ENCODE results near the gene NDUFAF4.
"Not testable (repeated sequence)": the region's sequence is repeated elsewhere in the genome, so short reads cannot be mapped to it uniquely, and the experiment has no call there.

NDUFAF4 gene

DNA sequence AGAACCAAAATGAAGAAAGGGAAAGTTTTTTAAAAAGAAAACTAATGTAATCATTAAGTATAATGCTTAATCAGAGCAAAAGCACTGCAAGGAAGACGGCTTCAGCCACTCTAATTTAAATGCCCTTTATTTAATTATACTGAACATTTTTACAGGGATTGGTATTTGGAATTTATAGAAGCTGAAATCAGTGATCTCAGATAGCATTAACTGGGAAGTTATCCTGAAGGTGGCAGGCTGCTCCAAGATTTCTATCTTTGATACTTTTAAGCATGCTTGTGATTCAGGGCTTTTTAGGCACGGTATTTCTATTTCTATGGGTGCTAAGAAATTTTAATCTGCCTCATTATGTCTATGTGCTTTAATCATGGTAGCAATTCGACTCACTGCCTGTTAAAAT, 1.3 kb upstream of the NDUFAF4 start:
- no peak for DNase-seq (ENCODE audit: low read depth)

DNA sequence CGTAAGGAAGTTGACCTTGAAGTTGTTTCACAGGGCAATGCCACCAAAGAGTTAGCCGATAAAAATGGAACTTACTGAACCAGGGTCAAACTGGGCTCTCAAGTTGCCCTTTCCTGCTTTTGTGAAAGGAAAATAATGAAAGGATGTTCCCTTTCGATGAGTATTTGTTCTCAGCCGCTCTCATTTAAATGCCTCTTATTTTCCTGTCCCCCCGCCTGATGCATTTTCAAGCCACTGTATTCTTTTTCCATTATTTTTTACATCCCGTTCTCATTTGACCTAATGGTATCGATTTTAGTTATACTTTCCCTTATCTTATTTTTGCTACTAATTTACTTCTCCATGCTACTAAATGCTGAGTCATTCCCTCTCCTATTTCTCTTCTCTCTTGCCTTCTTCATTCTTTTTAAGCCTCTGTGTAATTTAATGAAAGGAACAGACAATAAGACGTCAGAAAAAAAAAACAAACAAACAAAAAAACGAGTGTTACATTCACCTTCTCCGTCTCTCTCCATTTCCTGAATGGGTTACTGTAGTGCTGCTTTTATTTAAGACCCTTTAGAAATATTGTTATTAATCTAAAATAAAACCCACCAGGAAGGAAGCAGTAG, 655 bp upstream of the NDUFAF4 start:
- no peak for DNase-seq (ENCODE audit: low read depth)

GRCh38 chr6:96889146-96889545, 8.5 kb downstream of the NDUFAF4 start:
- no peak for DNase-seq (ENCODE audit: low read depth)

GRCh38 chr6:96888745-96889144, 8.9 kb downstream of the NDUFAF4 start:
- no peak for DNase-seq (ENCODE audit: low read depth)

DNA sequence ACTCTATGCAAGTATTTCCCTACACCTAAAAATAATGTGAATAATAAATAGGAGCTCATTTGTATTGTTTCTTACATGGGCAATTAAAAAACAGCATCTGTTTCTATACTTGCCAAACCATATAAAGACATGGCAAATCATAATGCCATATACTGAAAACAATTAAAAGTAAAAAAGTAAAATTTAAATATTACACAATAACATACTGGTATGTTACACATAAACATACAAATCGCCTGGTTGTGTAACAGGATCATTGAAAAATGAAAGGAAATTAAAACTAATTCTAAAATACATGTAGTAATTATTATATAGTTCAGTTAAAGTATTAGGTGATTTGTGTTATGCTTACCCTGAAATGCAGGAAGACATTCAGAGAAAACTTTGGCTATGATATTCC, 11.2 kb downstream of the NDUFAF4 start:
- no peak for DNase-seq (ENCODE audit: low read depth)

GRCh38 chr6:96885187-96885631, 12.5 kb downstream of the NDUFAF4 start:
- DNase-seq (ENCODE audit: low read depth), result not testable (repeated sequence)

- no peak for DNase-seq (ENCODE audit: low read depth)
Observed at GRCh38 chr6:96878143-96878542, 19.5 kb downstream of the NDUFAF4 start.

DNA sequence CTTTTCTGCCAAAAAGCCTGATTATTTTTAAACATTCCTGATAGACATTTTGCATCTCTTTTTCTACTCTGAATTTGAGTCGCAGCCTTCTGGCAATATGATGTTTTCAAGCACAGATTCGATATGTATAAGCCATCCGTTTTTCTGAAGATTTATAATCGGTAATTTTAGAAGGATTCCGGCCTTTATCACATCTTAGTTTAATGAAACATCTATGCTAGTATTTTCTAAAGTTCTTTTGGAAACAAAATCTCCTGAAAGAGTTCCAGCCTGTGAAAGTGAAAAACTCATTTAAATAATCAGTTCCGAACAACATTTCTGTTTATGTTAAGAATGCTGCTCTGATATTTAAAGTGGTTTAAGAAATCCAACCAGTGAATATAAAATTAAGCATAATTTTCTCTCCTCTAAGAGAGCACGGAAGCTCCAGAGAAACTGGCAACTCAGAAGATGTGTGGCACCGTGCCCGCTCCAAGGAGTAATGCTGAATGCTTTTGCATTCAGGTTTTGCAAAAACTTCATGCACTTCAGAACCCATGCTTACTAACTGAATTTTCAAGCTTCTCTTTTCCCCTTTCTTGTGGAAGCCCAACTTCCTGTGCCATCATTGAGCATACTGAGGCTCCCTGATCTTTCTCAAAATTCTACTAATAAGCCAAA, 20.7 kb downstream of the NDUFAF4 start:
- no peak for DNase-seq (ENCODE audit: low read depth)

GRCh38 chr6:96872976-96873375, 24.7 kb downstream of the NDUFAF4 start:
- DNase-seq (ENCODE audit: low read depth), result no peak

DNA sequence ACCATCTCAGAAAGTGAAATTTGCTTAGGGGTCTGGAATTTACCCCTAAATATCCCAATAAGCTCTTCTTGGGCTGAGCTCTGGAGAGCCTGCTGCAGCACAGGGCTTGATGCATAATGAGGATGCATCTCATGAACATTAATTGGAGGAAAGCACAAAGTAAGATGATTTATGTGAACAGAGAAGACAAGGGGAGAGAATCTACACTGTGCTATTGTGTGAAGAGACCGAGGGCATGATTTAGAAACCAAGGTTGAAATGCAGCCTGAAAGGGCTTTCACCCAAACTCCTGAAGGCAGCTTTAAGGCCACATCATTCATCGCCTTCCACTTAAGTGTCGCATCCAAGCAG, 32.7 kb downstream of the NDUFAF4 start:
- DNase-seq (ENCODE audit: low read depth), result no peak

DNA sequence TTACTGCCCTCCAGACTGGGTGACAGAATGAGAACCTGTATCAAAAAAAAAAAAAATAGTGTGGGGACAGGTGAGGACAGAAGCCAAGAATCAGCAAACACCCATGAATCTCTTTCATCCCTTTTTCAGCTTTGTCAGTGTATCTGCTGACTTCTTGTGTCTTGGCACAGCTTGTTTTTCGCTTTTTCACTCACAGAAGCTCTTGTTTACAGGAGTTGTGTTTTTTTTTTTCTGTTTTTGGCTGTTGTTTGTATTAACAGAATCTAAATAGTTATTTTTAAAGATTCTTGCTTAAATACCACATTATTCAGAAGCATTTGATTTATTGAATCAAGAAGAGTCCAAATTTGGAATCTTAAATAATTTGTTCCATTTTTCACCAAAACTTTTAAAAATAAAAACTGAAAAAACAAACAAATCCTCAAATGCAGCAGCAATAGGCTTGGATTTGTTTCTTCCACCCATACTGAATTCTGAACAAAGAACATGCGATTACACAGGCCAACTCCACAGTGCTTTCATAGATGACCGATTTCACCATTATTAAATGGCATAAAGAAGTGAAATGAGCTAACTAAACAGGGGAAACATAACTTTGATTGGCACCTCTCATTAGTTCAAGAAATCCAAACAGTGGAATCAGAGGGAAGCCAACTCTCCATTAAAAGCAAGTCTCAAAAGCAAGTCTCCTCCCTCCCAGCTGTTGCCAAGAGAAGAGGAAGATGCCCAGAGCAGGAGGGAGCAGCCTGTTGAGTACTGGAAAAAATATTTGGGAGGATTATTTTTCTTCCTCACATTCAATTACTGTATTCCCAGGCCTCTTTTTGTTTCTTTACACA, 33.3 kb downstream of the NDUFAF4 start:
- no peak for DNase-seq (ENCODE audit: low read depth)

DNA sequence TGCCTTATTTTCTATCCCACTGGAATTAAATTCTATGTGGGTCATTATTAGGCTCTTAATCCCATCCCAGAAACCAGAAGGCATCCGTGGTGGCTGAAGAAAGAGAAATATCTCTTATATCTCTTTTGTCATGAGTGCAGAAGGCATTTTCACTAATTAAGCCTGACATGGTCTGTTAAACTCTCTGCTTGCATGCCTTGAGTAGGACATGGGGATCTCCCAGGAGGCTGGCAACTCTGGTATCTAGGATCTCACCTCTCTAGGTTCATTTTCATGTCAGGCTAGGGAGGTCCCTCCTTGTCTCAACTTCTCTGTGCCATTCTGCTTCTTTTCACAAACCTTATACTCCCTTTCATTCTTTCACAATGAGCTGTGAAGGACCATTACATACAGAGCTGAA, 35.1 kb downstream of the NDUFAF4 start:
- no peak for DNase-seq (ENCODE audit: low read depth)

DNA sequence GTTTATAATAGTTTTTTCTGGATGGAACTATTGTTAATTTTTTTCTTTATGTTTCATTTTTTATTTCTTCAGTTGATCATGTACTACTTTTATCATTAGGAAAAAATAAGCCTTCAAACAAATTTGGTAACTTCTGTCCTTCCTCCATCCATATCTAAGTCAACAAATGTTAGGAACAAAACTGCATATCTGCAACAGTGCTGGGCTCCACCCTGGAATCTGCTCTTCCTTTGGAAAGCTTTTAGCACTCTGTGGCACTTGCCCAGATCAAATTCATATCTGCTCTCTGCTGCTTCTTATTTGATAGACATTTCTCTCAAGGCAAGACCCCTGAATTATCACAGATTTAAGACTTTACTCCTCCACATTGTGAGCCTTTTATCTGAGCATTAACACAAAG, 36.1 kb downstream of the NDUFAF4 start:
- no peak for DNase-seq (ENCODE audit: low read depth)

- no peak for DNase-seq (ENCODE audit: low read depth)
Observed at GRCh38 chr6:96856856-96857255, 40.8 kb downstream of the NDUFAF4 start.

DNA sequence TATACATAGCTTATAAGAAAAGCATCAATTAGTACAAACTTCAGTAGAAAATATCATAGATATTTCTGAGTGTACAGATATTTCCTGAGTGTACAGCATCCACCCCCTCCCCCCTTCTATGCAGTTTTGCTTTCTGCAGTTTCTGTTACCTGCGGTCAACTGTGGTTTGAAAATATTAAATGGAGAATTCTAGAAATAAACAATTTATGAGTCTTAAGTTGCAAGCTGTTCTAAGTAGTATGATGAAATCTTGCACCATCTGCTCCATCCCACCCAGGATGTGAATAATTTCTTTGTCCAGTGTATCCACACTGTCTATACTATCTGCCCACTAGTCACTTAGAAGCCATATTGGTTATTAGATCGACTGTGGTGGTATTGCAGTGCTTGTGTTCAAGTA, 44.6 kb downstream of the NDUFAF4 start:
- no peak for DNase-seq (ENCODE audit: low read depth)

- DNase-seq (ENCODE audit: low read depth), result no peak
Observed at GRCh38 chr6:96852605-96853004, 45.1 kb downstream of the NDUFAF4 start.

GRCh38 chr6:96851858-96852257, 45.8 kb downstream of the NDUFAF4 start:
- DNase-seq (ENCODE audit: low read depth), result no peak

DNA sequence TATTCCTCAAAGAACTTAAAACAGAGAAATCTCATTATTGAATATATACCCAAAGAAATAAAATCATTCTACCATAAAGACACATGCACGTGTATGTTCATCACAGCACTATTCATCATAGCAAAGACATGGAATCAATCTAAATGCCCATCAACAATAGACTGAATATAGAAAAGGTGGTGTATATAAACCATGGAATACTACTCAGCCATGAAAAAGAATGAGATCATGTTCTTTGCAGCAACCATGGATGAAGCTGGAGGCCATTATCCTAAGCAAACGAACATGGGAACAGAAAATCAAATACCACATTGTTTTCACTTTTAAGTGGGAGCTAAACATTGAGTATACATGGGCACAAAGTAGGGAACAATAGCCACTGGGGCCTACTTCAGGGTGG, 48.1 kb downstream of the NDUFAF4 start:
- DNase-seq (ENCODE audit: low read depth), result no peak

DNA sequence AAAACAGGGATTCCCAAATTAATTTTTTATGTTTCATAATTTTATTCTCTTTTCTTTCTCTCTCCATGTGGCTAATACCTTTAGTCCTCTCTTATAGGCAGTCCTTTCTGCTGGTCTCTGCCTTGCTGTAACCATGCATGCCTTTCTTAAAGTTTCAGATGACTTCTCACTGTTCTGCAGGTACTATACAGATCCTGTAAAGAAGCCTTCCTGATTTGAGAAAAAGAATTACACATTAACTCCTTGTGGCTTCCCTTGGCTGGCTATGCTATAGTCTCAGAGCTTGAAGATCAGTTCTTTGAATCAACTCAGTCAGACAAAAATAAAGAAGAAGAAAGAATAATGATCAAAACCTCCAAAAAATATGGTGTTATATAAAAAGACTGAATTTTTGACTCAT, 53.2 kb downstream of the NDUFAF4 start:
- no peak for DNase-seq (ENCODE audit: low read depth)

DNA sequence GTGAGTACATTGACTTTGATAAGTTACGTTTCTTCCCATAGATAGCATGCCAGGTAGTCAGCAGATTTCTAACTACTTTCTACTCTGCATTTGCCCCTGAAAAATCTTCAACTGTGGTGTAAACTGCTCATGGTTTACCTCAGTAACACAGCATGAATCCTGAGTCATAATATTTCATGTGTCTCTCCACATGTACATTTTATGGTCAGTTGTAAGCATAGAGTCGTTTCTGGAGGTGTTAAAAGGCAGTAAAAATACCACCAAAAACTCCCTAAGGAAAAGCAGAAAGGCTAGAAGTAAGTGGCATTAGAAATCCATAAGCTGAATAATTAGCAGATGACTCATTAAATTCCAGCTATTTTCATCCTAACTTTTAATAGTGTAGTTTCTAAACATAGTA, 56.3 kb downstream of the NDUFAF4 start:
- DNase-seq (ENCODE audit: low read depth), result no peak

All from stimulated activated CD8-positive, alpha-beta memory T cell treated with anti-CD3 and anti-CD28 coated beads, Interleukin-12 subunit alpha, Interleukin-12 subunit beta, amount 100 ng/mL, for 1 hour (primary cell).